NCI-H1048 (cell line): ENCODE data around the gene GCNT1.

ENCODE experiments used
- DNase-seq: peaks from one replicate; lab custom pipeline; 2025; lab: John Stamatoyannopoulos, UW

Gene GCNT1

DNA sequence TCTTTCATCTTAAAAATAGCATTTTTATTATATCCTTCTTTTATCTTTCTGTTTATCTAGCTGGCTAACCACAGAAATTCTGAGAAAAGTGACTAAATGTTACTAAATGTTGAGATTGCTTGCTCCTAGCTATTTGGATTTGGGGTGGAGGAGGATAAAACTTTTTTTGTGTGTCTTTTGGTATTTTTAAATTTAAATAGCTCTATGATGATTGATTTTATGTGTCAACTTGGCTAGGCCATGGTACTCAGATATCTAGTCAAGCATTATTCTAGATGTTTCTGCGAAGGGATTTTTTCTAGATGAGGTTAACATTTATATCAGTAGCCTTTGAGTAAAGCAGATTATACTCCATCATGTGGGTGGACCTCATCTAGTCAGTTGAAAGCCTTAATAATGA, 75.0 kb downstream of the GCNT1 start:
- no peak for DNase-seq

DNA sequence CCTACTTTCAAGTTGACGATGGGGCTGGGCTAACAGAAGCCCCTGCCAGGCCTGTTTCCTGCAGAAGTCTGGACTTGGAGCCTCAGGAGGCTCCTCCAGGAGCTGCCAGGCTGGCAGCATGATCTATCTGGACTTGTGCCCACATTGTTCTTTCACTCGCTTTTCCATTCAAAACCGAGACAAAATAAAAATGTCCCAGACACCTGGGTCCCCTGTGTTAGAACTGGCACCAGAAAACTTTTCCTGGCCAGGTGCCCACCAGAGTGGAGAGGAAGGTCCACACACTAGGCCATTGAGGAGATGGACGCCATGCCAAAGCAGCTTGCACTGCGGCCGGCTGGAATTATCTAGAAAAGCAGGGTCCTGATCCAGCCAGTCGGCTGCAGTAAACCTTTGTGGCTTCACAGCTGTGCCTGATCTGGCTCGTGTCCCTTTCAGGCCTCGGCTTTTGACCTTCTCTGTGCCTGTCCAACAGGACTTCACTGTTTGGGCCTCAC, 78.2 kb downstream of the GCNT1 start:
- no peak for DNase-seq

DNA sequence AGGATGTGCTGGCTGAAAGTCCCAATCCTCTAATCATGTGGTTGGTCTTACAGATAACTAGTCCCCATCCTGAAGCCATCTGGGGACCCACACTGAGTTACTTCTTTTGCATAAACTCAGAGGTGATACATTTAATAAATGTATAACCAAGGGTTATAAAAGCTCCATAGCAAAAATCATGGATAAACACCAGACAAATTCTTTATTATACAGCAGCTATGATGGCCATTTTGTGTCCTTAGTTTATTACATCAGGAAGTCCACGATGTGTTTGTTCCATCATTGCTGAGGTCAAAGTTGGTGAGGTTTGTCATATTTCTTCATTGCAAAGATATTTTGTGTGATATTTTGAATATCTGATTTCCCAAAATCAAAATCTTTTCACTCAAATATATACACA, 80.2 kb downstream of the GCNT1 start:
- DNase-seq = no peak

DNA sequence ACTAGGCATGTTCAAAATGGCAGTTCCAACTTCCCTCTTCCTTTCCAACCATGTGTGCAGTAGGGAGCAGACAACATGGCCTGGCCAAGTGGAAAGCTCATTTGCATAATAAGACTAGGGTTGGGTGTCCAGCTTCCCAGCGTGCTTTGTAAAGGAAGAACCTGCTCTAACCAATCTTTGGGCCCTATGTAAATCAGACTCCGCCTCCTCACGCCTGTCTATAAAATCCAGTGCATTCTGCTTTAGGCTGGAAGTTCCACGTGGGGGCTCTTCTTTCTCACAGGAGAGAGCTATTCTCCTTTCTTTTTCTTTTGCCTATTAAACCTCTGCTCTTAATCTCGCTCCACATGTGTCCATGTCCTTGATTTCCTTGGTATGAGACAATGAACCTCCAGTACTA, 83.4 kb downstream of the GCNT1 start:
- peak; percentile 48 for DNase-seq

DNA sequence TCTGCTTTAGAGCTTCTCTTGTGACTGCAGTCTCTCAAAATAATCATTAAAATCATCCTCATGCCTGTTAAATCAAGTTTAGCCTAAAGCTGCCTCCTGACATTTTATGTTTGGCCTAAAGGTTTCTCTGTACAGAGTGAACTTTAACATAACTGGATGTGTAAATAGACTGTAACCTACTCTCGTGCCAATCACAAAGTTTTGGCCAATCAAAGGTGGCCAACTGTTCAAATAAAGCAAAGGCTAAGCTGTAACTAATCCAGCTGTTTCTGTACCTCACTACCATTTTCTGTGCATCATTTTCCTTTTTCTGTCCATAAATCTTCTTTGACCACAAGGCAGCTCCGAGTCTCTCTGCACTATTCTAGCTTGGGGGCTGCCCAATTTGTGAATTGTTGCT, 86.2 kb downstream of the GCNT1 start:
- no peak for DNase-seq

DNA sequence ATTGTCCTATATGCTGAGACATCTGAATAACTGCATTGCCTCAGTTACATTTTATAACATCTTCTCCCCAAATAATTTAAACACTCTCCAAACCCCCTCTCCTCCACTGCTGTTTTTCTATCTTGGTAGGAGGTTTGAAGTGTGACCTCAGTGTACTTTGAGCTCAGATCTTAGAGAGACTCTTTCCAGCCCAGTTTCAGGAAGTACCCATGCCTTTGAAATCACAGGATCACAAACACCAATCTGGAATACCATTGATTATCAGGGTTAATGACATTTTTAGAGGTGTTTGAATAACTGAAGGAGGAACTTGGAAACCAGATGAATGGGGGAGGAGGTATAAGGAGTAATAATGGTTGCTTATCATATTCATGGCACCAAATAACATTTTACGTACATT, 93.2 kb downstream of the GCNT1 start:
- no peak for DNase-seq

DNA sequence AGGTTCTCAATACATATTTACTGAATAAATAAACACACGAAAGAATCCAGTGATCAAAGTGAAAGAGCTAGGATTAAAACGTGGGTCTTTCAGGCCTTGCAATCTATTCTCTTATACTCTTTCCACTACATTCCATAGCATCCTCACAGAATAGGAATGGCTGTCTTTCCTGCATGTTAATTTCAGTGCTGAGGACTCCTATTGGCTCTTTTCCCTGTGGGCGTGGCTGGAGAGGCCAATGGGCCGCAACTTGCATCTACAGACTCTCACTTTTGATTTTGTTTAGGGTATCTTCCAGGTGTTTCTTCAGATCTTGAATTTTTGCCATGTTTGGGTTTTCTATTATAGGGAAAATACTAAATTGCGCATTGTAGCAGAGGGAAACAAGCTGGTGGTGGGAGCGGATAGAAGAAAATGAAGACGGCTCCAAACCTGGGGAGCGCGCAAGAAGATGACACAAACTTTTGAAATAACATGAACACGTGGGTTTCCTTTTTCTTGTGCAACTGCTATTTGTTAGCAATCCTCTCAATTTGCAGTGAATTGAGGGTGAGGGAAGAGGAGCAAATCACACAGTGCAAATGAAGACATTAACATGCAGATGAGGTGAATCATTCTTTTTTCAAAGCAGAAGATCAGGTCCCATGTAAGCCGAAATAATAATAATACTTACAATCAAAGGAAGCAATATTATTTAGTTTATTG, 93.9 kb downstream of the GCNT1 start:
- DNase-seq = no peak

DNA sequence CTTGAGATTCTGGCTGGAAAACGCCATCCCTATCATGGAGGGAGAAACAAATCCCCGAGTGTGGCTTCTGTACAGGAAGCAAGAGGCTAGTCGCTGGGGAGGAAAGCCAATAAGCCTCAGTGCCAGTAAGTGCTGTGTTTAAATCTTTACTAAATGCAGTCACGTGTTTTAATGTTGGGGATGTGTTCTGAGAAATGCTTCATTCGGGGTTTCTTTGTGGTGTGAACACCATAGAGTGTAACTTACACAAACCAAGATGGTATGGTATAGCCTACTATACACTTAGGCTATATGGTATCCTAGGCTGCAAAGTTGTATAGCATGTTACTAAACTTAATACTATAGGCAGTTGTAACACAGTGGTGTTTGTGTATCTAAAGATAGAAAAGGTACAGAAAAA, 94.7 kb downstream of the GCNT1 start:
- DNase-seq = no peak
